Stimulated activated CD8-positive, alpha-beta memory T cell treated with anti-CD3 and anti-CD28 coated beads, Interleukin-4, amount 100 ng/mL, for 24 hours (primary cell): ENCODE measurements around the gene SYMPK.

Experiments
- DNase-seq: peaks from one replicate; pipeline ENCODE4 v3.0.0-alpha.2; 2020; ENCODE audit warnings: low read depth

SYMPK gene

DNA sequence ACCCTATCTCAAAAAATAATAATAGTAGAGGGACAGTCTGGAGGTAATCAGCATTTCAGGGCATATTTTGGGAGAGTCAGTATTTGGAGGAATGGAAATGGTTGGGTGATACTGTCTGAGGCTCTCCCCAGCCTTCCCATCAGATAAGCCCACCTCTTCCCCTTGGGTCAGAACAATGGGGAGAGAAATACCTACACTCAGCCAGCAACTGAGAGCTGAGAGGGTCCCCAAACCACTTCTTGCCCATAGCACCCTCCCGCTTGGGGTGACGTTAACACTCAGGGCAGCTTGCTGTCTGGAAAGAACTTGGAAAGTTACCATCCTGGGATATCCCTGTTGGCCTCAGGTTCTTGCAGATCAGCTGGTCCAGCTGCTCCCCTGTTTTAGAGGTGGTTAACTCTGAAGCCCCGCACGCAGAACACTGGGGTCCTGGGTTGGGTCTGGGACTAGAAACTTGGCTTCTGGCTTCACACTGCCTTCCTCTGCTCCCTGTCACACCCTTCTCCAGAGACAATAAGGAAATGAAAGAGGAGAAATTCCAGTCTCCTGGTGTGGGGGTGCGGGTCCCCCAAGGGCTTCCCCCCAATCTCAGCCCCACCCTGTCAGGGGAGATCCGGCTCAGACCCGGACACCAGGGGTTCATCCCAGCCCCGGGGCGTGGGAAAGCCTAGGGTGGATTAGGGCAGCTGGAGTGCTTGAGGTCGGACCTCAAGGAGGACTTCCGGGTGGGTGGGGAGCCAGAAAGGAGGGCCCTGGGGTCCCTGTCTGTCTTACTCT lies 3.6 kb upstream of the SYMPK start:
- no peak for DNase-seq

DNA sequence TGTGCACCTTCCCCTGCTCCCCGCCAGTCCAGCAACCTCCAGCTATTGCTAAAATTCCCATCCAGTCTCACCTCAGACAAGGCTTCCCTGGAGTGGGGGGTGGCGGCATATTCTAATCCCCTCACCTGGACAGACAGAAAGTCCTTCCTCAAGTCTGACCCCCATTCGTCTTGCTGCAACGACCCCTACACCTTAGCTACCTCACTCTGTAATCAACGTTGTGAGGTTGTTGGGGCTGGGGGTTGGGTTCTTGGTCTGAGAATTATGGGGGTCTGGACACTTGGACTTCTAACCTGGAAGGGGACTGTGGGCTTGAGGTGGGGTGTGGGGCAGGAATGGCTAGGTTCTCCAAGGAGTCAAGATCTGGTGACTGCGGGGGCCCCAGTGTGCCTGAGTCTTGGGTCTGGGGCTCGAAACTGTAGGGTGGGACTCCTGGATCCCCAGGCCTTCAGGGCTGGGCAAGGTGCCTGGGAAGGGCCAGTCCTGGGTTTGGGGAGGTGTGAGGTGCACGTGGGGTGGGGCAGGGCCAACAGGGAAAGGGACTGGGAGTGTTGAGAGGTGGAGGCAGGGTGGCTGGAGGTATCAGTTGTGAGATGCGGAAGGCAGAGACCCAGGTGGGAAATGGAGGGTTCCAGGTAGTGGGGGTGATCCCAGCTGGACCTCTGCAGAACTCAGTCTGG lies 2.5 kb upstream of the SYMPK start:
- no peak for DNase-seq

DNA sequence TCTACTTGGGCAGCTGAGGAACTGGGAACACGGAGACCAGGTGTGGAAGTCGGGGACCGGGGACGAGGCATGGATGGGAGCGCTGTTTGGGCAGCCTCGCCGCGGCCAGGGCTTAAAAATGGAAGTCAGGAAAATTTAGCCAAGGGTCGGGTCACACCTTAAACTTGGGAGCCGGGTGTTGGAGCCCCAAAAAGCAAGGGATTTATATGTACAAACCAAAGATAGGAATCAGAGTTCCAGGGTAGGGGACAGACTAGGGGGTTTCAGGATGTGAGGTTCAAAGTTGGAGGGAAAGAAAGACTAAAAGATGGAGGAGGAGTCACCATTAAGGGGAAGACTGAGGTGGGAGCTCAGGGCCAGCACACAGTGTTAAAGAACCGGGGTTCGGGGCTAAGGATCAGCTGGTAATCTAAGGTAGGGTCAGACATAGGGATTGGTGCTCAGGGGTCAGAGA lies 1.7 kb upstream of the SYMPK start:
- DNase-seq: no peak

DNA sequence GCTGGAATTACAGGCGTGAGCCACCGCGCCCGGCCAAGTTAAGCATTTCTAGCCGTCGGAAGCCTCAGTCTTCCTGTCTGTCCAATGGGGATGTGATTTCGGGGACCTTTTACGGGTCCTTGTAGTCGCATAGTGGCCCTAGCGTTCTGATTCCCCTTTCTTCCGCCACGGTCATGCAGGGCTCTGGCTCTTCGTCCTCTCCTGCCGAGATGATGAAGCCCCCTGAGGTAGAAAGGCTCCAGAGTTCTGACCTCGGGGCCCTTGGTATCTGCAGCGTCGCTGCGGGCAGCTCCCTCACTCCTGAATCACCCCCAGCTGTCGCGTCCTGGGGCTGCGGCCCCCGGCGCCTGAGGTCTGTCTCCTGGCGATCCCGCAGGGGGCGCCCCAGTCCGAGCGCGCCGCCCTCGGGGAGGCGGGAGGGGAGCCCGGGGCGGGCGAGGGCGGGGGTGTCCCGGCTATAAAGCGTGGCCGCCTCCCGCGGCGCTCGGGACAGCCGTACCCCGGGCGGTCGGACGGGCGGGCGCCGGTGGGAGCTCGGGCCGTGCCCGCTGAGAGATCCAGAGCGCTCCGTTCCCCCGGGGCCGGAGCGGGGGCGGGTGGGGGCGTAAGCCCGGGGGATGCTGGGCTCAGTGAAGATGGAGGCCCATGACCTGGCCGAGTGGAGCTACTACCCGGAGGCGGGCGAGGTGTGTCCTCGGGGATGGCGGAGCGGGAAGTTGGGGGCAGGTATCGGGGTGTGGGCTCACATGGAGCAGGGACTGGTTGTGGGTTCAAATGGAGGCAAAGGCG lies 1.1 kb upstream of the SYMPK start, which contains the start of gene FOXA3:
TSS of gene FOXA3 (plus strand) at position 487 of the 789 bp plus-strand sequence. CDS start at position 618, 131 bp downstream.
- DNase-seq: no peak

DNA sequence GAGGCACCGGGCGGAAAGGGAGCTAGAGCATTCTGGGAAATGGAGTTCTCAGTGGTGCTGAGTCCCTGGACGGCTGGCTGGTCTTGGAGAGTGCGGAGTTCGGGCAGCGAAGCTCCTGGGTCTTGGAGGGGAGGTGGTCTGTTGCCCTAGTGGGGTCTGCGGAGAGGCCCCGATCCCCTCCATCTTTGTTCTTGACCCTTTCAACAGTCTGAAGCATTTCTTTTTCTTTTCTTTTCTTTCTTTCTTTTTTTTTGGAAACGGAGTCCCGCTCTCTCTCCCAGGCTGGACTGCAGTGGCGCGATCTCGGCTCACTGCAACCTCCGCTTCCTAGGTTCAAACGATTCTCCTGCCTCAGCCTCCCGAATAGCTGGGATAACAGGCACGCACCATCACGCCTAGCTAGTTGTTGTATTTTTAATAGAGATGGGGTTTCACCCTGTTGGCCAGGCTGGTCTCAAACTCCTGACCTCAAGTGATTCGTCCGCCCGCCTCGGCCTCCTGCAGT lies 440 bp upstream of the SYMPK start:
- DNase-seq: no peak

DNA sequence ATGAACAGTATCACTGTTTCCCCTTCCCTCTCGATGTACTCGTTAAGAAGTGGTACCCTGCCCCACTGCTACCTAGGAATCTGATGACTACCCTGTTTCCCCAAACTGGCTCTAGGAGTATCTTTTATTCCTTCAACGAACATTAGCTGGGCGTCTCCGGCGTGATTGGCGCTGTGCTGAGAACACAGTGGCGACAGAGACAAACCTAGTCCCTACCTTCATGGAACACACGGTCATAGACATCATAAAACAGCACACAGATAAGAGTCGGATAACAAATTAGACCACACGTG lies 730 bp downstream of the SYMPK start:
- no peak for DNase-seq

DNA sequence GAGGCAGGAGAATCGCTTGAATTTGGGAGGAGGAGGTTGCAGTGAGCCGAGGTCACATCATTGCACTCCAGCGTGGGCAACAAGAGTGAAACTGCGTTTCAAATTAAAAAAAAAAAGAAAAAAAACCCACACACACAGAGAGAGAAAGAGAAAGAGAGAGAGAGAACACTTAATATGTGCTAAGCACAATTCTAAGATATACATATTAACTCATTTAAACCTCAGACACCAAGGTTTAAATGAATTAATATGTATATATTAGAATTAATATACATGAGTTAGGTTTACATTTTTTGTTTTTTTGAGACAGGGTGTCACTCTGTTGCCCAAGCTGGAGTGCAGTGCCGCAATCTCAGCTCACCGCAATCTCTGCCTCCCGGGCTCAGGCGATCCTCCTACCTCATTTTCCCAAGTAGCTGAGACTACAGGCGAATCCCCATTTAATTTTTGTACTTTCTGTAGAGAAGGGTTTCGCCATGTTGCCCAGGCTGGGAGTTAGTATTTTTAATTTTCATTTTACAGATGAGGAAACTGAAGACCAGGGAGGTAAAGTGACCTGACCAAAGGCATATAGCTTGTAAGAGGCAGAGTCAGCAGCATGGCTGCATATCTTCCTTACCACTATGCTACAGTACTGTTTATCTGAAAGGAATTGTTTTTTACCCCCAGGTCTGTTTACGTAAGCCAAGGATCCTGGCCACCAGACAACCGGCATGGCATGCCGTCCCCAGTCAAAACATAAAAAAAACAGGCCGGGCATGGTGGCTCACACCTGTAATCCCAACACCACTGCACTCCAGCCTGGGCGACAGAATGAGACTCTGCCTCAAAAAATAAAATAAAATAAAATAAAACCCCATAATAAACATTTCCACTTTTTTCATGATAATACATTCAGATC lies 2.3 kb downstream of the SYMPK start:
- DNase-seq: no peak

DNA sequence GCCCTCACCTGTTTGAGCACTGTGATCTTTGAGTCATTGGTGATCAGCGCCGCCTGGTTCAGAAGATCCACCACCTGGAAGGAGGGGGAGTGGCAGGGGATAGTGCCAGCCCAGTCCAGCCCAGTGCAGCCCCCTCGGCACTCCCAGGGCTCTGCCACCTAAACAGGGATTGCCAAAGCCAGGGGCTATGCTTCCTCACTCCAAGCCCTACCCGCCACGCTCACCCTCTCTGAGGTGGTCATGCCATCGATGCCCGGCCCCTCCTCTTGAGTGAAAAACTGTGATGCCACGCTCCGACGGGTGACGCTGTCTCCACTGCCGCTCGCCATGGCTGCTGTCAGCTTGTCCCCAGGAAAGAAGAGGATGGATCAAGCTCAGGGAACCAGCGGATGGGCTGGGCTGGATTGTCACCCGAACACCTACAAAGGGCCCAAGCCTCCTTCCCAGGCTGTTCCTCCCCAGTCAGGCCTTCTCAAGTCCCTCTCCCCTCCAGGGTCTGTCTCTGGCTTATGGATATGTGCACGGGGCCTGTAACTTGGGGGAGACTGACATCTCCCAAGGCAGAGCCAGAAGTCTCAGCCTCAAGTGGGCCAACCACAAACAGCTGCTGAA lies 8.7 kb downstream of the SYMPK start:
- DNase-seq: no peak

DNA sequence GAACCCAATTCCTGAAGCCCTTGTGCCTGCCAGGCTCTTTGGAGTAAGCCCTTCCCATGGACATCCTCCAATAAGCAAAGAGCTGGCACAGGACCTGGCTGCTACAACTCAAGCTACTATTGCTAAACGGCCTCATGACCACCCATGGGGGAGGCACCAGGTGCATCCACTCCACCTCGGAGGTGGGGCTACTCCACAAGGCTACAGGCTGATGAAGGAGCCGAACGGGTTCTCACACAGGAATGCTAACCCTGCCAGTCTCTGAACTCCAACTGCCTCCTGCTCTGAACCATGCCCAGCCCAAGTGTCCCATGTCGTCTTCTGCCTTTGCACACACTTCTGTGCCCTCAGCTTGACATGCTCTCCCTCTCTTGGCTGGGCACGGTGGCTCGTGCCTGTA lies 10.0 kb downstream of the SYMPK start:
- DNase-seq: no peak

DNA sequence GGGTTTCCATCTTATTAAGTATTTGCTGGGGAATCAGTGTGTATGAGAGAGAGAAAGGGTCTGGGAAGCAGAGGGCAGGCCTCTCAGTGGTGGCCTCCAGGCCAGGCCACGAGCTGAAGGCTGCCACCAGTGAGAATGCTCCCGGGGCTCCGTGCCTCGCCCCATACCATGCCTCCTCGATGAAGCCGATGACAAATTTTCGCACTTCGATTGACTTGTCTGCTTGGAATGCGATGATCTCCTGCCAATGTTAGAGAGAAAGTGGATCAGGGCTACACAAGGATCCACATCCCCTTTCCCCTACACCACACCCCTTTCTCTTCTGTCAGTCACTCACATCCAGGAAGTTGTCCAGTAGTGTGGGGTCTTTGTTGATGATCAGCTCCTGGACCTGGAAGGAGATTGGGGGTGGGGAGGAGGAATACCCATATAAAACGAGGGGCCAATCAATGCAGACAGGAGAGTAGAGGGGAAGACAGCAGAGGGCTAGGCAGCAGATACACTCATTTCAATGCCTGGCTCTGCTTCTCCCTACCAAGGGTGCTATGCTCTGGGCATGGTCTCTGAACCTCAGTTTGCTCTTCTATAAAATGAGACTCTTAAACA lies 10.7 kb downstream of the SYMPK start:
- DNase-seq: no peak

DNA sequence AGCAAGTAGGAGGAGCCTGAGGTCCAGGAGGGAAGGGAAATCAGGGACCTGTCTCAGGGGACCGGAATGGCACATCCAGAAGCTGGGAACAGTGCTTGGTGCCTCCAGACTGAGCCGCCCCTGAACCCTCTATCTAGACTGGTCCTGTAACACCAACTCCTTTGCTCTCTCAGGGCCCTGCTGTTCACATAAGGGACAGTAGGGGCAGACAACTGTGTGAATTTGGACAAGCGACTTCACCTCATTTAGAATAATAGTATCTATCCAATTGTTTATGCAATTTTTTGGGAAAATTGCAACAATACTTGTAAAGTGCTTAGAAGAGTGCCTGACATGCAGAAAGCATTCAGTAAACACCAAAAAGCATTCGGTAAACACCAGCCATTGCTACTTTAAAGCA lies 14.0 kb downstream of the SYMPK start:
- DNase-seq: no peak

DNA sequence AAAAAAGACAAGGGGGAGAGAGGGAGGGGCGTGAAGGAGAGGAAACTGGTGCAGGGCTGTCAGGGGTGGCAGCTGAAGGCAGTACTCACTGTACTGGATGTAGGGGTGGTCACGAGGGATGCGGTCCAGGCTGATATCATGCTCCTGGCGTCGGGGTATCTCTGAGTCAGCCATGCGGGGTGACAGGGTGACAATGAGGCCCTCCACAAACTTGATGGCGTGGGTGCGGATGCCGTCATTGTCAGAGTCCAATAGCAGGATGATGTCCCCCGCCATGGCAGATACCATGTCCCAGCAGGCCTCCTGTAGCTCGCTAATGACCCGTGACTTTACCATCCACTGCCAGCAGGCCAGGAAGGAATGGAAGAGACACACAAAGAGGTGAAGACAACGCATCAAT lies 15.3 kb downstream of the SYMPK start:
- DNase-seq: no peak

DNA sequence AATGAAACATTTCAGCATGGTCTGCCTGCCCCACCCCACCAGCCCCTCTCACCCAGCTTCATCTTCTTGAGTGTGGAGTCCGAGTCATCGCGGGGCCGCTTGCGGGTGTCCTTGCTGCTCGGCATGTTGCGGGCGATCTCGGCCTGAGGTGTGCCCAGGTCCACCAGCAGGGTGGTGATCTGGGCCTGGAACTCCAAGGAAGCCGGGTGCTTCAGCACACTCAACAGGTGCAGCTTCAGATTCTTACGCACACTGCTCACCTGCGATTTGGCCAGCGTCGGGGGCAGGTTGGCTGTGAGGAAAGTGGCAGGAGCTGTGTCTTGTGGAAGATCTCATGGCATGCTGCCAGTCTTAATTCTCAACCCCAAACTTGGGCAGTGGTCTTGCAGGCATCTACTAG lies 20.7 kb downstream of the SYMPK start:
- DNase-seq: no peak

DNA sequence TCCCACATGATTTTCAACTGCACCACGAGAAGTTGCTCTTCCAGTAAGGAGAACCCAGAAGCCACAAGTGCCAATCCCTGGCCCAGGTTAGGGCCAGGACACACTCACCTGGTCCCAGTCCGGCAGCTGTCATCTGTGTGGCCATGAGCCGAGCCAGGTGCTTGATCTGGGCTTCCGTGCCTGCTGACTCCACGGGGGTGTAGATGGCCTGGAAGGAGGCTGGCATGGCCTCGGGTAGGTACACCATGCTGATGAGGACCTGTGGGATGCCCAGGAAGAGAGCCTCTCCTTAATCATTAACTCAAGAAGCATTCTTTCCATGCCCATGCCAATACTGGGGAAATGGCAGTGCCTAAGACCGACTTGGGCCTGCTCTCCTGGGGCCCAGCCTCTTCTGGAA lies 28.0 kb downstream of the SYMPK start:
- no peak for DNase-seq

DNA sequence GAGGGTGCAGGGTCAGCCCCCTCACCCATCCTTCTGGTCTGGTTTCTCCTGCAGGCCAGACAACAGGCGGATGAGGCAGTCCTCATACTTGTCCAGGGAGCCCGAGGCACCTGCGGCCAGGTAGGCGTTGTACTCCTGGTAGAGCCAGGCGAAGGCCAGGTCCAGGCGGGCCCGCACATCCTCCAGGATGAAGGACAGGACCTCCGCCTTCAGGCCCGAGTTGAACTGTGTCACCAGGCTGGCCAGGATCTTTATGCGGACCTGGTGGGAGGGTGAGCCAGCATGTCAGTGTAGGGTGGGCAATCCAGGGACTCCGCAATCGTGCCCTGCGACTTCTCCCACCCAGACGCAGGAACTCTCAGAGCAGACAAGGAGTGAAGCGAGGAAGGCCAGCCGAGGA lies 34.0 kb downstream of the SYMPK start:
- DNase-seq: no peak

DNA sequence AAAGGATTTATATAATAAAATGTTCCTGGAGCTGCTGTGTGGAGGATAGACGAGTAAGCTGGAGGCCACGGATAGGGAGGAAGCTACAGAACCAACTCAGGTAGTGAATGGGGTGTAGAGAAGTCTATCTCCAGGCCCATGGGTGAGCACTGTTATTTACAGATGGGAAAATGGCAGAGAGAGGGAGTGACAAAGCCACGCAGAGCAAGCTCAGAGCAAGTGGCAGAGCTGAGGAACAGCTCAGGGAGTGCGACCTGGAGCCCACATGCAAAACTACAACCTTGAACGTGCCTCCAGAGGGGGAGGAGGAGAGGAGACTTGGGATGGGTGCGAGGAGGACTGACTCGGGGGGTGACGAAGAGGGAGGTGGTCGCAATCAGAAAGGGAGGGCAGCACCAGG lies 34.4 kb downstream of the SYMPK start:
- no peak for DNase-seq

DNA sequence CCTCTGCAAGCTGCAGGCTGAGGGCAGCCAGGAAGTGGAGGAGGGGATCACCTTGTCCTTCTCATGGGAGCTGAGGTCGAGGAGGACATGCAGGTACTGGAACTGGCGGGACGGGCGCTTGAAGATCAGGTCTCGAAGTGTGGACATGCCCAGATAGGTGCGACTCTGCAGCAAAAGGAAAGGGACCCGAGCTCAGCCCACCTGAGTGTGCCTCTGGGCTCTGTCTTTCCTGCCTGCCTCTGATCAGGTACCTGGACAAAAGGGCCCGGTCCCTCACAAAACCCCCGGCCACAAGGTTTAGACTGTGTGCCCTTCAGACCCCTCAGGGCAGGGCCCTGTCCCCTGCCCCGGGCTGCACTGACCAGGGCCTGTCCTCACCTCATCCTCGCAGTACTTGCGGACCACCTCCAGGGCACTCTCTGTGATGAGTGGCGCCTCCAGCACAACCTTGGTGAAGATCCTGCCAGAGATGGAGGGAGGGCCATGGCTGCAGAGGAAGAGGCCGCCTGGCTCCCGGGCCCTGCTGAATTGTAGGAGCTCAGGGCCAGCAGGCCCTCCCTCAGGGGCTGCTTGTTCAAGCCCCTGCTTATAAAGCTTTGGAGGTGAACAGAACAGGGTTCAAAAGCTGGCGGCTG lies 35.4 kb downstream of the SYMPK start:
- DNase-seq: no peak

DNA sequence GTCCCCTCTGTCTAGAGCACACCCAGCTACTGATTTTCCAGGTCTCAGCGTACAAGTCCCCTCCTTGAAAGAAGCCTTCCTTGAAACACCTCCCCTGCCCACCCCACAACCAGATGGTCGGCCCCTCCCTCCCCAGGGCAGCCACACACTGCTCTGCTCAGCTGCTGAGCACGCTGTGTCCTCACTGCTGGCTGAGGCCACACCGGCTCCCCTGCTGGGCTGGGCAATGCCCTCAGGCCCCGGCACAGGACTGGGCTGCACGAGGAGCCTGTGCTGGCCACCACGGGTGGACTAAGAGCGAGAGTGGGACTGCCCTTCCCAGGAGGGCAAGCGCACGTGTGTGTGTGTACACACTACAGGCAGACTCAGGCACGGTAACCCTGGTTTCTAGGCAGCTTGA lies 36.0 kb downstream of the SYMPK start:
- no peak for DNase-seq

DNA sequence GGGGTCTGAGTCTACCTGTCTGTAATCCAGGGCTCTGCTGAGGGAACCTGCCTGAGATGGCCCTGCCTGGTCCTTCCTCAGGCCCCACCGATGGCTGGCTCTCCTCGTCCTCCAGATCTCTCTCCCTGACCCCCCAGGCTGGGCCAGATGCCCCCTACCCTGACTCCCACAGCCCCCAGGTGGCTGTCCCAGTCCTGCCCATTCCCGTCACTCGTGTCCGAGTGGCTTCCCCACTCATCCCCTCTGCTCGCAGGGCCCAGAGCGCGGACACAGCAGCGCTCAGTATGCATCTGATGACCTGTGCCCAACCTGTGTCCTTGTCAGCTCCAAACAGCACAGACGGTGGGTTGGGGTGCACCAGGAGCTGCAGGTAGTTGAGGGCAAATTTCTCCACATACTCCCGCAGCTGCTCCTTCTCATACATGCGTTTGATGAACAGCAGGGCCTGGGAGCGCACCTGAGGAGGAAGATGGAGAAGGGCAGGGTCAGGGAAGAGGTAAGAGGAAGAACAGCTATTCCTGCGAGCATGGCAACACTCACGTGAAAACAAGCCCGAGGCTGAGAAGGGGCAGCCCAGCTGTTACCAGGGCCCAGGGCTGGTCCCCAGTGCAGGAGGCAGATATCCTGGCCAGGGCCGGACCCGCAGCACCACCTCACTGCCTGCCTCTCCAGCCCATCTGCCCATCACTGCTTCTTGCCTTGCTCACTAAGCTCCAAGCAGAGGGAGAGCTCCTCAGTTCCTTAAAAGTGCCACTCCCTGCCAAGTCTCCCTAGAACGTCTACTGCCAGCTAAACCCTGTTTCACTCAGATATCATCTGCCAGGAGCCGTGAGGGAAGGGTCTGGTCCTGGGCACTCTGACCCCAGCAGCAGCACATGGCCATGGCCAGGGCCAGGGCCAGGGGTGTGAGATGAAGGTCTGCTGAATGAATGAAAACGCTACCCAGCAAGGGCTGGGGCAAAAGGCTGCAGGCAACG lies 36.7 kb downstream of the SYMPK start:
- DNase-seq: no peak
